Fibroblast of pulmonary artery (primary cell): ENCODE results near the gene TAGLN.
"Not testable (repeated sequence)": the region's sequence is repeated elsewhere in the genome, so short reads cannot be mapped to it uniquely, and the experiment has no call there.

ENCODE experiments used
- DNase-seq: peaks from one replicate; pipeline ENCODE4 v3.0.0-alpha.2; 2010; ENCODE audit warnings: low read depth
- H3K4me3 ChIP-seq: replicated peaks from 2 replicates; pipeline ENCODE4 v1.5.1; 2011; ENCODE audit warnings: low read depth, mild to moderate bottlenecking, control low read depth, low read length, moderate library complexity
- CTCF ChIP-seq: IDR thresholded peaks from 2 replicates; pipeline ENCODE4 v1.5.1; 2011; ENCODE audit warnings: mild to moderate bottlenecking, control low read depth, low read length, inconsistent platforms; ENCODE audit errors: missing control alignments

The TAGLN gene

GRCh38 chr11:117181586-117182550 lies 17.3 kb upstream of the TAGLN start:
- no peak for DNase-seq
- H3K4me3 ChIP-seq: no peak overlapping the region
- no peak for TF ChIP-seq CTCF

- H3K4me3 ChIP-seq: no peak overlapping the region
- no peak for DNase-seq
- no peak for TF ChIP-seq CTCF
Observed at GRCh38 chr11:117182551-117182935, 16.6 kb upstream of the TAGLN start.

GRCh38 chr11:117183178-117183577 lies 16.0 kb upstream of the TAGLN start:
- not testable (repeated sequence) for H3K4me3 ChIP-seq, DNase-seq

- H3K4me3 ChIP-seq: no peak overlapping the region
- DNase-seq: no peak
- TF ChIP-seq CTCF: no peak
Observed at GRCh38 chr11:117183724-117184349, 15.3 kb upstream of the TAGLN start.

- no peak for DNase-seq
- H3K4me3 ChIP-seq: no peak overlapping the region
- no peak for TF ChIP-seq CTCF
Observed at GRCh38 chr11:117185736-117186430, 13.3 kb upstream of the TAGLN start.

- H3K4me3 ChIP-seq: no peak overlapping the region
- no peak for TF ChIP-seq CTCF
- DNase-seq: no peak
Observed at GRCh38 chr11:117186431-117186761, 12.8 kb upstream of the TAGLN start.

- DNase-seq: no peak
Observed at GRCh38 chr11:117187007-117187406, 12.2 kb upstream of the TAGLN start.

More at GRCh38 chr11:117187007-117187406, 12.2 kb upstream of the TAGLN start:
- no peak overlapping the region for H3K4me3 ChIP-seq
- no peak for TF ChIP-seq CTCF
